Brain microvascular endothelial cell (primary cell): Measurements from ENCODE around the gene C12orf75.

Experiments
- DNase-seq: peaks from one replicate; pipeline ENCODE4 v3.0.0-alpha.2; 2020
- H3K27ac ChIP-seq: fragments of 250-450 bp; sonication (Bioruptor Pico); 2 replicates; pipeline ENCODE4 v1.5.1; 2020; ENCODE audit warnings: mild to moderate bottlenecking, moderate library complexity
- H3K27me3 ChIP-seq: fragments of 250-450 bp; sonication (Bioruptor Pico); replicated peaks from 2 replicates; pipeline ENCODE4 v1.5.1; 2020; ENCODE audit warnings: mild to moderate bottlenecking
- H3K36me3 ChIP-seq: fragments of 250-450 bp; sonication (Bioruptor Pico); replicated peaks from 2 replicates; pipeline ENCODE4 v1.5.1; 2020; ENCODE audit warnings: mild to moderate bottlenecking
- H3K4me3 ChIP-seq: 2 replicates; pipeline ENCODE4 v1.5.1; 2011; ENCODE audit warnings: low read depth, mild to moderate bottlenecking, control low read depth, low read length, moderate library complexity
- in situ Hi-C: cut with HindIII; loops from 2 replicates; pipeline ENCODE4 v1.10.0; 2017; ENCODE audit warnings: low sequenced_read_pairs, low pct_ligation_motif_present
- TF ChIP-seq, protein P1 (sequence below): IDR thresholded peaks from 2 replicates; pipeline ENCODE4 v1.5.1; 2011; ENCODE audit warnings: low read depth, mild to moderate bottlenecking, moderate library complexity, low read length, control low read depth, inconsistent platforms; ENCODE audit errors: missing control alignments

C12orf75 gene

DNA sequence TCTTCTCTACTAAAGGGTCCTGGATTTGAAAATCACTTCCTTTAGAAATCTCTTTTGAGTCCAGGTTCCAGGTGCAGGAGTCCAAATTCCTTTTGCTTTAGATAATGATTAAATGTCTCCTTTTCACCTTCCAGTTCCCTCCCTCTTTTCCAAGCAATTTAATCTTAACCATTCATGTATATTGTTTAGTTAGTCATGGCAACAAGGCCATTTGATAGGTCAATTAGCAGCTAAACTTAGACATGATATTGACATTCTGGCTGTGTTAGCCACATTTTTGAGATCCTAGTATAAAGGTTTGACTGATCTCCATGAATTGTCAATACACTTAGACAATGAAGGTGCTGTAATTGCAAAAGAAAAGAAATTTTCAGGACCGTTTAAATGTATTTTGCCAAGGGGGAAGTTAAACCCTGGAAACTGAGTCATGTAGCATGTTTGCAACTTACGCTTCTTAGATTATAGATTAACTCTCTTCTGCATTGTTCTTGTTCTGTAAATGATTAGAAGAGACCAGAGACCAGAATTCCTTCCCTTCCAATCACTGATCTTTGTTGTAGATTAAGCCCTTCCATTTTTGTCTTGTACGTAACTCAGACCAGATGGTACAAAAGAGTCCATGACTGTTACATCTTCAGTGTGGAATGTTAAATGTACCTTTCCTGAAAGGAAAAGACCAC lies 12.4 kb upstream of the C12orf75 start:
- H3K4me3 ChIP-seq, result no peak overlapping the region
- TF ChIP-seq, protein P1, sequence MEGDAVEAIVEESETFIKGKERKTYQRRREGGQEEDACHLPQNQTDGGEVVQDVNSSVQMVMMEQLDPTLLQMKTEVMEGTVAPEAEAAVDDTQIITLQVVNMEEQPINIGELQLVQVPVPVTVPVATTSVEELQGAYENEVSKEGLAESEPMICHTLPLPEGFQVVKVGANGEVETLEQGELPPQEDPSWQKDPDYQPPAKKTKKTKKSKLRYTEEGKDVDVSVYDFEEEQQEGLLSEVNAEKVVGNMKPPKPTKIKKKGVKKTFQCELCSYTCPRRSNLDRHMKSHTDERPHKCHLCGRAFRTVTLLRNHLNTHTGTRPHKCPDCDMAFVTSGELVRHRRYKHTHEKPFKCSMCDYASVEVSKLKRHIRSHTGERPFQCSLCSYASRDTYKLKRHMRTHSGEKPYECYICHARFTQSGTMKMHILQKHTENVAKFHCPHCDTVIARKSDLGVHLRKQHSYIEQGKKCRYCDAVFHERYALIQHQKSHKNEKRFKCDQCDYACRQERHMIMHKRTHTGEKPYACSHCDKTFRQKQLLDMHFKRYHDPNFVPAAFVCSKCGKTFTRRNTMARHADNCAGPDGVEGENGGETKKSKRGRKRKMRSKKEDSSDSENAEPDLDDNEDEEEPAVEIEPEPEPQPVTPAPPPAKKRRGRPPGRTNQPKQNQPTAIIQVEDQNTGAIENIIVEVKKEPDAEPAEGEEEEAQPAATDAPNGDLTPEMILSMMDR, result no peak
- no peak for DNase-seq
- H3K27me3 ChIP-seq, result no peaks in the 10 kb centered on the region
- H3K27ac ChIP-seq, result no peak overlapping the region
- H3K36me3 ChIP-seq, result no peaks in the 10 kb centered on the region
- in situ Hi-C loops, result no loop called here

DNA sequence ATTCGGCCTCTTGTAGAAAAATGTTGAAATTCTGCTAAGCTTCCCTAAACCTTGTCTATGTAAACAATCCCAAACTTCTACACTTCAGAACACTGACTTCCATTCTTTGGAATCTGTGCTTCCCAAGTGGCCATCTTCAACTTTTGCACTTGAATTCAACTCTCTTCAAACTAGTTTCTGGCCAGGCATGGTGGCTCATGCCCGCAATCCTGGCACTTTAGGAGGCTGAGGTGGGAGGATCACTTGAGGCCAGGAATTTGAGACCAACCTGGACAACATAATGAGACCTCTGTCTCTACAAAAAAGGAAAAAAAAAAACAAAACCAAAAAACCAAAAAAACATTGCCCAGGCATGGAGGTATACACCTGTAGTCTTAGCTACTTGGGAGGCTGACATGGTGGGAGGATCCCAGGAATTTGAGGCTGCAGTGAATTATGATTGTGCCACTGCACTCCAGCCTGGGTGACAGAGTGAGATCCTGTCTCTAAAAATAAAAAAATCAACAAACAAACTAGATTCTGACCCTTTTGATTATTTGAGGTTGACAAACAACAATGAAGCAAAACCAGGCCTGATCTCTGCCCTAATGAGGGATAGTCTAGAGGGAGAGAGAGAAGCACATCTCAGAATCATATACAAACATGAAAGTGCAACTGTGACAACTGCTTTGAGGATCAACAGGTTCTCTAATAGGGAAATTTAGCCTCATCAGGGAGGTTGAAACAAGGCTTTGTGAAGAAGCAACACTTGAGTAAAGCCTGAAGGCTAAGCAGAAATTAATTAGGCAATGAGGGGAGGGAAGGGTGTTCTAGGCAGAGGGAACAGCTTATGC lies 11.6 kb upstream of the C12orf75 start:
- in situ Hi-C loops, result no loop called here
- no peaks in the 10 kb centered on the region for H3K36me3 ChIP-seq
- no peak overlapping the region for H3K4me3 ChIP-seq
- H3K27me3 ChIP-seq, result no peaks in the 10 kb centered on the region
- TF ChIP-seq, protein P1, result no peak
- H3K27ac ChIP-seq, result no peak overlapping the region
- no peak for DNase-seq

DNA sequence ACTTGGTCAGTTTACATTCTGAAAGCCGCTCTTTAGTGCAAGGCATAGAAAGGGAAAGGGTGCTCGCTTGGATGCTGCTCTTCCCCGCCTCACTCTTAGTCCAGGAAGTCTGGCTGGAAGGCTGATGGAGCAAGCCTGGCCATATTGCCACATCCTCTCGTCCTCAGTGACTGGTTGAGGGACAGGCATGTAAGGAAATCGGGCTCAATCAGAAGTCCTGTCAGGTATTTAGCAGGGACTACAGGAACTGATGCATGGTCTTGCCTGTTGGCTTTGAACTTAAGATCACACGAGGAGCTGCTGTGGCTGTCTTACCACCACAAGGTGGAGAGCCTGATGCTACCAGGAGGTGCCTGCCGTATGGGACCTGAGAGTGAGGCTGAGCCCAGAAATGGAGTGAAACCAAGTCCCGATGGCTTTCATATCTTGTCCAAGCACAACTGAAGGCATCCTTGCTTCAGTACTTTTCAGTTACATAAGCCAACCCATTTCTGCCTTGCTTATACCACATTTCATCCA lies 10.7 kb upstream of the C12orf75 start:
- Histone ChIP-seq H3K27ac (no peak overlapping the region), H3K27me3 (no peaks in the 10 kb centered on the region), H3K36me3 (no peaks in the 10 kb centered on the region), H3K4me3 (no peak overlapping the region)
- DNase-seq, result no peak
- TF ChIP-seq, protein P1, result no peak
- in situ Hi-C loops, result no loop called here

DNA sequence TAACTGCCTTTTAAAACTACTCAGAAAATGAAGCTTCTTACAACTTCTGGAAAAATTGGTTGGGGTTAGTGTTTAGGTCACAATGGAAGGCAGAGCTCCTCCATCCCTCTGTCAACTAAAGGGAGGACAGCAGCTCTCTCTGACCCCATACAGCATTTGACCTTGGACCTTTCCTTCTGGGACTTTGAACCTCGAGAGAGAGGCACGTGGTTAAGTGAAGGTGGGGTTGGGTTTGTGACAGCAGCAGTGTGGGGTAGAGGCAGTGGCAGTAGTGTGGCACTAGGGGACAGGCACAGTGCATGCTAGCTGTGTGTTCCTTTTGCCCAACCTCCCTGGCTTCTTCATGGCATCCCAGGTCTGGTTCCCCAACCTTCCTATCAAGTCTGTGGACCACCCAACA lies 9.4 kb upstream of the C12orf75 start:
- in situ Hi-C loops, result no loop called here
- no peak overlapping the region for H3K4me3 ChIP-seq
- TF ChIP-seq, protein P1, result no peak
- H3K27ac ChIP-seq, result no peak overlapping the region
- H3K36me3 ChIP-seq, result no peaks in the 10 kb centered on the region
- no peak for DNase-seq
- no peaks in the 10 kb centered on the region for H3K27me3 ChIP-seq

DNA sequence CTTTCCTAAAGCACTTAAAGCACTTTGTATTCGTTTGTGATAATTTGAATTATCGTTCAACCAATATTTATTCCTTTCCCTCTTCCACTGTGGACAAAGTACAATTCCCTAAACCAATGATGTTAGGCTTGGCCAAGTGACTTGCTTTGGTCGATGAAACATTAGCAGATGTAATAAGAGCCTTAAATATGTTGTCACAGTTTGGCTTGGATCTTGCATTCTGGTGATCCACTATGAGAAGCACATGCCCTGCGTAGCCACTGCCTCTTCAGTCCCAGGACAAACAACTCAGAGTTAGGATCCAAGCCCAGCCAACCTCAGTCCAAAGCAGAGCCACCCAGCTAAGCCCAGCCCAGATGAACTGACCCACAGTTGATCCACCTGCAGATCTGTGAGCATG lies 8.4 kb upstream of the C12orf75 start:
- no peaks in the 10 kb centered on the region for H3K27me3 ChIP-seq
- H3K36me3 ChIP-seq, result no peaks in the 10 kb centered on the region
- H3K27ac ChIP-seq, result no peak overlapping the region
- TF ChIP-seq, protein P1, result no peak
- in situ Hi-C loops, result no loop called here
- no peak for DNase-seq
- no peak overlapping the region for H3K4me3 ChIP-seq
